NCI-H748 treated with DMSO at 0.1 percent for 48 hours (cell line): ENCODE measurements around the gene ACSS2.

Experiments
- DNase-seq: peaks from one replicate; lab custom pipeline; 2025; lab: John Stamatoyannopoulos, UW

Gene ACSS2

GRCh38 chr20:34907616-34908469 is 31.4 kb downstream of the ACSS2 start:
- DNase-seq = no peak

GRCh38 chr20:34915131-34915530 is 38.7 kb downstream of the ACSS2 start:
- no peak for DNase-seq

GRCh38 chr20:34915749-34916455 is 39.5 kb downstream of the ACSS2 start:
- DNase-seq = no peak

- no peak for DNase-seq
Observed at GRCh38 chr20:34916774-34917354, 40.5 kb downstream of the ACSS2 start.

GRCh38 chr20:34920055-34920454 is 43.6 kb downstream of the ACSS2 start:
- DNase-seq = no peak

- DNase-seq = no peak
Observed at GRCh38 chr20:34921436-34921835, 45.0 kb downstream of the ACSS2 start.

GRCh38 chr20:34922654-34923381 is 46.4 kb downstream of the ACSS2 start:
- no peak for DNase-seq

GRCh38 chr20:34923414-34923813 is 47.0 kb downstream of the ACSS2 start:
- DNase-seq = no peak

GRCh38 chr20:34925341-34925740 is 48.9 kb downstream of the ACSS2 start:
- no peak for DNase-seq

- no peak for DNase-seq
Observed at GRCh38 chr20:34925981-34926380, 49.6 kb downstream of the ACSS2 start.

GRCh38 chr20:34926581-34926980 is 50.2 kb downstream of the ACSS2 start:
- DNase-seq = no peak

GRCh38 chr20:34927736-34928135 is 51.3 kb downstream of the ACSS2 start:
- no peak for DNase-seq

GRCh38 chr20:34928411-34928810 is 52.0 kb downstream of the ACSS2 start:
- no peak for DNase-seq

- no peak for DNase-seq
Observed at GRCh38 chr20:34931771-34932170, 55.4 kb downstream of the ACSS2 start.

GRCh38 chr20:34938466-34939163 is 62.2 kb downstream of the ACSS2 start:
- no peak for DNase-seq

- DNase-seq = no peak
Observed at GRCh38 chr20:34940081-34940481, 63.7 kb downstream of the ACSS2 start.

GRCh38 chr20:34941226-34941625 is 64.8 kb downstream of the ACSS2 start:
- no peak for DNase-seq

GRCh38 chr20:34942301-34942700 is 65.9 kb downstream of the ACSS2 start:
- no peak for DNase-seq

- DNase-seq = no peak
Observed at GRCh38 chr20:34943808-34944567, 67.6 kb downstream of the ACSS2 start.

GRCh38 chr20:34945315-34946077 is 69.1 kb downstream of the ACSS2 start:
- DNase-seq = no peak
